HepG2 (cell line): ENCODE measurements around the gene ARTN.

Experiments
- CTCF ChIP-seq: sonication (generic); formaldehyde crosslinking; IDR thresholded peaks from 2 replicates; pipeline ENCODE4 v1.5.0; 2020; ENCODE audit warnings: mild to moderate bottlenecking, missing genetic modification reagents, moderate library complexity
- GFI1 ChIP-seq: sonication (generic); formaldehyde crosslinking; IDR thresholded peaks from 2 replicates; pipeline ENCODE4 v1.5.0; 2020; ENCODE audit warnings: missing genetic modification reagents, mild to moderate bottlenecking, borderline replicate concordance
- HOXD1 ChIP-seq: sonication (generic); formaldehyde crosslinking; IDR thresholded peaks from 2 replicates; pipeline ENCODE4 v1.5.0; 2020; ENCODE audit warnings: missing genetic modification reagents
- KLF11 ChIP-seq: IDR thresholded peaks from 2 replicates; pipeline ENCODE4 v1.6.1; 2016; ENCODE audit warnings: missing compliant biosample characterization
- MAFF ChIP-seq: IDR thresholded peaks from 2 replicates; pipeline ENCODE4 v1.6.1; 2011; ENCODE audit warnings: low read depth, low read length, improper control_type of control experiment
- MAX ChIP-seq: IDR thresholded peaks from 2 replicates; pipeline ENCODE4 v1.6.1; 2012; ENCODE audit warnings: inconsistent platforms
- PAX8 ChIP-seq: sonication (generic); formaldehyde crosslinking; IDR thresholded peaks from 2 replicates; pipeline ENCODE4 v1.8.0; 2022; ENCODE audit warnings: mild to moderate bottlenecking, missing genetic modification reagents, borderline replicate concordance
- PBX3 ChIP-seq: sonication (generic); formaldehyde crosslinking; IDR thresholded peaks from 2 replicates; pipeline ENCODE4 v1.8.1; 2023; ENCODE audit warnings: missing genetic modification reagents, inconsistent platforms, borderline replicate concordance
- SIN3B ChIP-seq: fragments of 150-350 bp; IDR thresholded peaks from 2 replicates; pipeline ENCODE4 v1.6.1; 2014; ENCODE audit warnings: low read length
- SMC3 ChIP-seq: IDR thresholded peaks from 2 replicates; pipeline ENCODE4 v1.6.1; 2011; ENCODE audit warnings: low read length, improper control_type of control experiment
- ZNF12 ChIP-seq: sonication (generic); formaldehyde crosslinking; IDR thresholded peaks from 2 replicates; pipeline ENCODE4 v1.5.0; 2020; ENCODE audit warnings: missing genetic modification reagents
- ZNF318 ChIP-seq: sonication (generic); formaldehyde crosslinking; IDR thresholded peaks from 2 replicates; pipeline ENCODE4 v1.4.0; 2020; ENCODE audit warnings: mild to moderate bottlenecking, missing genetic modification reagents
- ZNF766 ChIP-seq: sonication (generic); formaldehyde crosslinking; IDR thresholded peaks from 2 replicates; pipeline ENCODE4 v1.5.0; 2020; ENCODE audit warnings: missing genetic modification reagents, borderline replicate concordance

GRCh38 chr1:43984855-43985254, 51.3 kb downstream of the ARTN start:
- TF ChIP-seq SMC3 (no peak), MAX (no peak), KLF11 (no peak), PAX8 (CRISPR knock-in tag) (no peak), GFI1 (CRISPR knock-in tag) (no peak), ZNF318 (CRISPR knock-in tag) (no peak), MAFF (no peak), HOXD1 (CRISPR knock-in tag) (no peak), CTCF (no peak), PBX3 (CRISPR knock-in tag) (no peak), ZNF766 (CRISPR knock-in tag) (no peak), SIN3B (no peak), ZNF12 (CRISPR knock-in tag) (no peak)
